ENCODE measurements around the gene SPOCK1. TPM values are rescaled to one million over a fixed set of nuclear protein-coding genes. Genes with fewer than 3 reads are reported as not detected.

SPOCK1 gene
- total RNA-seq, 1 experiment from 2014 or later, result 0.27 TPM

DNA sequence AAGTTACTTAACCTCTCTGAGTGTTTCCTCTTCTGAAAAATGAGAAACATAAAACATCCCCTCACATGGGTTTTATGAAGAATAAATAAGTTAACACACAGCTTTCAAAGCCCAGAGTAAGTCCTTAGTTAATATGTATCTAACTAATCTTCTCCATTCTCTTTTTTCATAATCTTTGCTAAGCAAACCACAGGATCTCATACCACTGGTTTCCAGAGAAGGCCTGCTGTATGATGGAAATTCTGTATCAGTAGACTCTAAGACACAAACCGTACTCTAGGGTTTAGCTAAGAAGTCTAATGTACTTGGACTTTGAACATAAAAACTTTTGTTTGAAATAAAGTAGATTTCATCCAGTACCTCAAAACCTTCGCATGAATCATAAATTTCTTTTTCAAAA lies 307.9 kb downstream of the SPOCK1 start:
- H3K27ac ChIP-seq (ENCODE audit: low read depth, low read length), result no peak overlapping the region
- H3K4me2 ChIP-seq (ENCODE audit: low read length), result no peak overlapping the region
- ATAC-seq (no peak), DNase-seq (ENCODE audit: low read depth, low spot score) (no peak)
- no peak overlapping the region for H3K9ac ChIP-seq (ENCODE audit: low read length)
- H3K4me3 ChIP-seq (replicated peaks in 1 of 2; ENCODE audit: low read depth in 1 of 2, low read length in 2 of 2), result no peak overlapping the region
- no peaks in the 10 kb centered on the region for H3K36me3 ChIP-seq (ENCODE audit: control insufficient read depth in 1 of 2, insufficient read depth in 2 of 2, low read length in 2 of 2)
- no TSS peak for BruUV-seq (replicated peaks)
- intact Hi-C loops (cut with micrococcal nuclease), result no loop called here
- H3K4me1 ChIP-seq (ENCODE audit: control insufficient read depth in 1 of 2, insufficient read depth in 2 of 2, low read length in 2 of 2), result no peaks in the 10 kb centered on the region
- RAD21 ChIA-PET (ENCODE audit: low non-redundant PET in 1 of 2, low total read pairs in 2 of 2, uncharacterized antibody in 2 of 2, unreplicated experiment in 2 of 2), result no interaction called here
- no peaks in the 10 kb centered on the region for H3K79me2 ChIP-seq (ENCODE audit: insufficient read depth, low read length)
- CTCF ChIA-PET, result no interaction called here
- H4K20me1 ChIP-seq (ENCODE audit: insufficient read depth), result no peaks in the 10 kb centered on the region
- no peaks in the 10 kb centered on the region for H3K9me3 ChIP-seq (ENCODE audit: control insufficient read depth in 1 of 2, insufficient read depth in 1 of 2, low read depth in 1 of 2, low read length in 2 of 2)
- H2AFZ ChIP-seq (ENCODE audit: low read depth, low read length, poor library complexity, severe bottlenecking), result no peak overlapping the region
- TF ChIP-seq, protein P1, sequence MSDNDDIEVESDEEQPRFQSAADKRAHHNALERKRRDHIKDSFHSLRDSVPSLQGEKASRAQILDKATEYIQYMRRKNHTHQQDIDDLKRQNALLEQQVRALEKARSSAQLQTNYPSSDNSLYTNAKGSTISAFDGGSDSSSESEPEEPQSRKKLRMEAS (IDR thresholded peaks at IDR 0.05), result no peak
- no peak for TF ChIP-seq EGR1 (IDR thresholded peaks at IDR 0.05; ENCODE audit: low read depth)
- no peak for TF ChIP-seq SP1 (IDR thresholded peaks at IDR 0.05; ENCODE audit: low read depth)
- no peak for TF ChIP-seq POLR2AphosphoS5 (IDR thresholded peaks at IDR 0.05; ENCODE audit: low read depth, low read length)
- no peak for TF ChIP-seq POLR2A (IDR thresholded peaks at IDR 0.05; ENCODE audit: borderline replicate concordance, extremely low read depth, insufficient read depth, insufficient read length)
- TF ChIP-seq SRF (IDR thresholded peaks at IDR 0.05; ENCODE audit: low read depth), result no peak
- TF ChIP-seq EZH2phosphoT487 (IDR thresholded peaks at IDR 0.05; ENCODE audit: borderline replicate concordance), result no peak
- TF ChIP-seq YY1 (IDR thresholded peaks at IDR 0.05; ENCODE audit: extremely low read depth, insufficient replicate concordance, low read depth, low read length), result no peak
- TF ChIP-seq EZH2 (IDR thresholded peaks at IDR 0.05), result no peak
- TF ChIP-seq FOSL1 (IDR thresholded peaks at IDR 0.05; ENCODE audit: low read depth), result no peak
- TF ChIP-seq, protein P2, sequence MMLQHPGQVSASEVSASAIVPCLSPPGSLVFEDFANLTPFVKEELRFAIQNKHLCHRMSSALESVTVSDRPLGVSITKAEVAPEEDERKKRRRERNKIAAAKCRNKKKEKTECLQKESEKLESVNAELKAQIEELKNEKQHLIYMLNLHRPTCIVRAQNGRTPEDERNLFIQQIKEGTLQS (IDR thresholded peaks at IDR 0.05), result no peak
- no peak for TF ChIP-seq ZFX (IDR thresholded peaks at IDR 0.05)
- no peak for TF ChIP-seq CEBPB (IDR thresholded peaks at IDR 0.05; ENCODE audit: low read depth)
- TF ChIP-seq JUND (IDR thresholded peaks at IDR 0.05), result no peak
- no peak for TF ChIP-seq ELF1 (IDR thresholded peaks at IDR 0.05; ENCODE audit: borderline replicate concordance, low read depth)
- TF ChIP-seq ZNF274 (IDR thresholded peaks at IDR 0.05; ENCODE audit: low read depth, low read length), result no peak
- TF ChIP-seq RAD21 (IDR thresholded peaks at IDR 0.05; ENCODE audit: low read depth), result no peak
- POLR2A ChIA-PET, result no interaction called here
- no peaks in the 10 kb centered on the region for H3K9me2 ChIP-seq (ENCODE audit: insufficient read depth)
- H3K27me3 ChIP-seq (ENCODE audit: insufficient read depth, low read length), result peaks cover 70% of the 10 kb centered on the region

All from HCT116 (cell line).